Fibroblast of mammary gland (primary cell): Measurements from ENCODE around the gene SIX4.

Experiments
- DNase-seq: peaks from one replicate; pipeline ENCODE4 v3.0.0-alpha.2; 2010; ENCODE audit warnings: low read depth
- H3K4me3 ChIP-seq: 2 replicates; pipeline ENCODE4 v1.5.1; 2011; ENCODE audit warnings: low read depth, mild to moderate bottlenecking, low read length, moderate library complexity; ENCODE audit not compliant: control insufficient read depth
- TF ChIP-seq, protein P1 (sequence below): conservative IDR thresholded peaks from 2 replicates; pipeline ENCODE4 v1.5.1; 2011; ENCODE audit warnings: low read depth, low read length, inconsistent platforms; ENCODE audit not compliant: control insufficient read depth, insufficient read depth

Gene SIX4

DNA sequence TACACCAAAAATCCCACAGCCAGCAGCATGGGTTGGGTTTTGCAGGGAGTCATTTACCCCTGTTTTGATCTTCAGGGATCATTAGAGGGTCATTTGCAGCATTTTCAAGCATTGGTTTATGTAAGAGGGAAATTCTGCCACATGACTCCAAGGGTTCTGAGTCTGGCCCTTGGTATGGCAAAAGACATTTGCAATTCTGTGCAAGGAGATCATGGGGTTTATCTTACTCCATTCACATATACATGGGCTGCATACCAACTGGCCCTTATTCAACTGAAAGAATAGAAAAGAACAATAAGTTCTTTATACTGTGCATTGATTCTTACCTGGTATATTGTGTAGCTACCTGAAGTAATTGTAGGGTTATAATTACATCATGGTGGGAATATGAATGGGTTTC is 13.7 kb downstream of the SIX4 start:
- H3K4me3 ChIP-seq, result no peak overlapping the region
- no peak for DNase-seq
- TF ChIP-seq, protein P1, sequence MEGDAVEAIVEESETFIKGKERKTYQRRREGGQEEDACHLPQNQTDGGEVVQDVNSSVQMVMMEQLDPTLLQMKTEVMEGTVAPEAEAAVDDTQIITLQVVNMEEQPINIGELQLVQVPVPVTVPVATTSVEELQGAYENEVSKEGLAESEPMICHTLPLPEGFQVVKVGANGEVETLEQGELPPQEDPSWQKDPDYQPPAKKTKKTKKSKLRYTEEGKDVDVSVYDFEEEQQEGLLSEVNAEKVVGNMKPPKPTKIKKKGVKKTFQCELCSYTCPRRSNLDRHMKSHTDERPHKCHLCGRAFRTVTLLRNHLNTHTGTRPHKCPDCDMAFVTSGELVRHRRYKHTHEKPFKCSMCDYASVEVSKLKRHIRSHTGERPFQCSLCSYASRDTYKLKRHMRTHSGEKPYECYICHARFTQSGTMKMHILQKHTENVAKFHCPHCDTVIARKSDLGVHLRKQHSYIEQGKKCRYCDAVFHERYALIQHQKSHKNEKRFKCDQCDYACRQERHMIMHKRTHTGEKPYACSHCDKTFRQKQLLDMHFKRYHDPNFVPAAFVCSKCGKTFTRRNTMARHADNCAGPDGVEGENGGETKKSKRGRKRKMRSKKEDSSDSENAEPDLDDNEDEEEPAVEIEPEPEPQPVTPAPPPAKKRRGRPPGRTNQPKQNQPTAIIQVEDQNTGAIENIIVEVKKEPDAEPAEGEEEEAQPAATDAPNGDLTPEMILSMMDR, result no peak

DNA sequence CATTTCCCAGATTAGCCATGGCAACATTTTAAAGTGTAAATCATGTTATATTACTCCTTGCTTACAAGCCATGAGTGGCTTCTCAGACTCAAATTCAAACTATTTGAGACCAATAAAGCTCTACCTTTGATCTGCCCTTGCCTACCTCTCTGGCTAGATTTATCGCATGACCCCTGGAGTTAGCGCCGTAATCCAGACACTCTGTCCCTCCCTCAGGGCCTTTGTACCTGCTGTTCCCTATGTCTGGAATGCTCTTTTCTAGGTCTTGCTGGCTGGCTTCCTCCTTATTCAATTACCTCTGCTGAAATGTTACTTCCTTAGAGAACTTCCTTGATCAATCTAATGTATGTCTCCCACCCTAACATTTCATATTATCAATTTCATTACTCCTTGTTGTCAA is 16.3 kb downstream of the SIX4 start:
- no peak for DNase-seq
- TF ChIP-seq, protein P1, result no peak

DNA sequence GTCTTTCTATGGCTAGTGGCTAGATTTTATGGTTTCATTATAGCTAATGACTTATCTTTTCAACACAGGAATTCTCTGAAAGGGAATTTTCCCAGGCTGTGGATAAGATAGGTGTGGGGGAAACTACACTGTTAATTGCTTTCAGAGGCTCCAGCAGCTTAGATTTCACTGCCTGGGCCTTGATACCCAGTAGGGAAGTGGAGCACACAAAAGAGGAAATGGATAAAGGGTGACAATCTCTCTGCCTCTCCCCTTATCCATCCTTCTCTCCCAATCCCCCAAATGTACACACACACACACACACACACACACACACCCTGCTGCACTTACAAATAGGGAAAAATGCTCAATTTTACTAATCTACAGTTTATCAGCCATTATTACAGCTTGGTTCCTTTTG is 19.1 kb downstream of the SIX4 start:
- no peak overlapping the region for H3K4me3 ChIP-seq
- no peak for DNase-seq
- TF ChIP-seq, protein P1, result no peak

More for the DNA sequence above, 16.3 kb downstream of the SIX4 start:
- no peak overlapping the region for H3K4me3 ChIP-seq

DNA sequence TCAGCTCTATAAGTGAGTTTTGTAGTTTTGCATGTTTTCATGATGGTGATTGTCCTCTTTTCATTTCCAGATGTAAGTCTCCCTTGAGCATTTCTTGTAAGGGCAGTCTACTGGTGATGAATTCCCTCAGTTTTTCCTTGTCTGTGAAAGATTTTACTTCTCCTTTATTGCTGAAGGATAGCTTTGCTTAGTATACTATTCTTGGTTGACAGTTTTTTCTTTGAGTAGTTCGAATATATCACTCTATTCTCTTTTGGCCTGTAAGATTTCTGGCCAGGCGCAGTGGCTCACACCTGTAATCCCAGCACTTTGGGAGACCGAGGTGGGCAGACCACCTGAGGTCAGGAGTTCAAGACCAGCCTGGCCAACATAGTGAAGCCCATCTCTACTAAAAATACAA is 23.6 kb downstream of the SIX4 start:
- no peak overlapping the region for H3K4me3 ChIP-seq
- no peak for DNase-seq
- TF ChIP-seq, protein P1, result no peak

DNA sequence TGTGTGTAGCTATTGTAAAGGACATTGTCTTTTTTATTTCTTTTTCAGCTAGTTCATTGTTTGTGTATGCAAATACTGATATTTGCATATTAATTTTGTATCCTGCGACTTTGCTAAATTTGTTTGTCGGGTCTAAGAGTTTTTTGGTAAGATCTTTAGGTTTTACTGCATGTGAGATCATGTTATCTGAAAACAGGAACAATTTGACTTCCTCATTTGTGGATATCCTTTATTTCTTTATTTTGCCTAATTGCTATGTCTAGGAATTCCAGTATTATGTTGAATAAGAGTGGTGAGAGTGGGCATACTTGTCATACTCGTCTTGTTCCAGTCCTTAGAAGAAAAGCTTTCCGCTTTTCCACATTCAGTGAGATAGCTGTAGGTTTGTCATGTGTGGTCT is 28.8 kb downstream of the SIX4 start:
- no peak overlapping the region for H3K4me3 ChIP-seq
- TF ChIP-seq, protein P1, result no peak
- DNase-seq, result no peak

DNA sequence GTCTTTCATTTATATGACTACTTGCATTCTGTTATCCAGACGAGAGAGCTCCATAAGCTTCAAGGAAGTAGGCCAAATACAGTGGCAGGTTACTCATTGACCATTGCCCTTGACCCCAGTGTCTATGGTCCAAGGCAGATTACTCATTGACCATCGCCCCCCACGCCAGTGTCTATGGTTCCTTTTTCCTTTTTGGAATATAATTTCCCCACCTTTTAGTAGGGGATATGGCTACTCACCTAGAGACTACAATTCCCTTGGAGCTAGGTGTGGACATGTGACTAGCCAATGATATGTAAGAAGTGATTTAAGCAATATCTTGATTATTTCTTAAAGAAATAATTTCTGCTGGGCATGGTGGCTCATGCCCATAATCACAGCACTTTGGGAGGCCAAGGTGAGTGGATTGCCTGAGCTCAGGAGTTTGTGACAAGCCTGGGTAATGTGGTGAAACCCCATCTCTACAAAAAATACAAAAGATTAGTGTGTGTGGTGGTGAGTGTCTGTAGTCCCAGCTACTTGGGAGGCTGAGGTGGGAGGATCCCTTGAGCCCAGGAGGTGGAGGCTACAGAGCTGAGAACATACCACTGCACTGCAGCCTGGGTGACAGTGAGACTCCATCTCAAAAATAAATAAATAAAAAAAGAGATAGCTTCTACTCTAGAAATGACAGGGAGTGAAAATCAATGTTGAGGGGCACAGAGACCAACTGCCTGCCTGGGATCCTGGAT is 32.6 kb downstream of the SIX4 start:
- H3K4me3 ChIP-seq, result no peak overlapping the region

More for the DNA sequence above, 32.6 kb downstream of the SIX4 start:
- TF ChIP-seq, protein P1, result no peak
- no peak for DNase-seq
